Lower leg skin (tissue), 3 donors: ENCODE results near the gene DCDC2.

ENCODE experiments used
- CTCF ChIP-seq, 3 donors: fragments of 450-650 bp; IDR thresholded peaks; one replicate each; pipeline ENCODE4 v1.5.1; 2016; ENCODE audit warnings: antibody characterized with exemption in 3 of 3, mild to moderate bottlenecking in 3 of 3, moderate library complexity in 2 of 3
- POLR2A ChIP-seq, 2 donors: fragments of 450-650 bp; IDR thresholded peaks; one replicate each; pipeline ENCODE4 v1.6.1; 2016 to 2017; ENCODE audit warnings: antibody characterized with exemption in 2 of 2, mild to moderate bottlenecking in 1 of 2, moderate library complexity in 1 of 2

GRCh38 chr6:24252280-24252679 is 105.6 kb downstream of the DCDC2 start:
- TF ChIP-seq CTCF (IDR thresholded peaks at IDR 0.05): no peak
- no peak for TF ChIP-seq POLR2A (IDR thresholded peaks at IDR 0.05)
